ENCODE results near the gene ROBO1.

Gene ROBO1

GRCh38 chr3:78963771-78964170, 804.0 kb downstream of the ROBO1 start:
- no peak for DNase-seq

GRCh38 chr3:78957456-78957855, 810.3 kb downstream of the ROBO1 start:
- no peak for DNase-seq

DNA sequence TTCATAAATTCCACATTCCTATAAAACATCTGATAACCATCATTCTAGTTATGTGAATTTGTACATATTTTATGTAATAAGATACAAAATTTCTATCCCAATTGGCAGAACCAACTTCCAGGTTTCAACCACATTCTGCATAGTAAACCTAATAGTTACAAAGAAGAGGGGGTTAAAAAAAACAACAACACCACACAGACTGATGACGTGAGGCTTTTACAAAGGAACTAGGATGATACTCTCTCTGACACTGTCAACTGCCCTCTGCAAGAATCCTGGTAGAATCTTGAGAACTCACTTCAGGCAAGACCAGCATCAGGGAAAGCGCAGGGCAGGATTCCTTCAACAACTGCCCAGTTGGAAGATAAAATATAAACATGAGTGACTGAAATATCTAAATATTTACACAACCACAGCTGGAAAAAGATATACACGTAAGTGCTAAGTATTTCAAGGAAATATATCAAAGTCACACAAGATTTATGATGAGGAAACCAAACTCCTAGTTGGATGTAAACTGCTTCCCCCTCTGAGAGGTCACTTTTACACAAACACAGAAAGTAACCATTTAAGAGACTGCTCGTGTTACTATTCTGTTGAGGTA, 816.4 kb downstream of the ROBO1 start:
- no peak for DNase-seq

DNA sequence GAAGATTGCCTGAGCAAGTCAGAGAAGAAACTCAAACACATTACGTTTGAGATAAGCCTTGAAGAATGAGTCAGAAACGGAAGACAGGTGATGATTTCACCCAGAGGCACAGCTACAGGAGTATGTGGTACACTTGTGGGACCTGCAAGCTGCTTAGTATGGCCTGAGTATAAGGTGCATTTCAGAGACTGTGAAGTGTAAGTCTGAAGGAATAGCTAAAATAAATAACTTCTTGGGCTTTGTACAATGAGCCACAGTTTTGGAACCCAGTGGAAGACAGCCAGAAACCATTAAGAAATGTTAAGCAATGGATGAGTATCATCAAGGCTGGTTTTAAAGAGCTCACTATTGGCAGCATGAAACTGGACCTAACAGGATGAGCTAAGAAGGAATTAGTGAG, 826.2 kb downstream of the ROBO1 start:
- no peak for DNase-seq

GRCh38 chr3:78940626-78941025, 827.2 kb downstream of the ROBO1 start:
- no peak for DNase-seq

- DNase-seq = no peak
These were observed 827.7 kb downstream of the ROBO1 start for GRCh38 chr3:78940128-78940527.

DNA sequence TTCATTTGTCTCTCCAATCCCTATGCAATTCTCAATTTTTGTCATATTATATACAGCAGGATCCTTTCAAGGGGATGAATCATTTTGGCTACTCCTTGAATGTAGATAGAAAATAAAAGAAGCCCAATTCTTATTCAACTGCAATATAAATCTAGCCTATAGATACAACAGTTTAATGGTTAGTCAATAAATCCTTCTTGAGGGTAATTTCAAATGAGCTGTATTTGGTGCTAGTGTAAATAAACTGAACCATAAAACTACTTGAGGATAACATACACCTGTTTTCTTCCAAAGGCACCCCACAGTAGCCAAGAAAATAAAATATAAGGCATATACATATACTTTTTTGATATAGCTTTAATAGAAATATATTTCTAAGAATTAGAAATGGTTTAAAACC, 830.3 kb downstream of the ROBO1 start:
- DNase-seq = no peak

- DNase-seq = no peak
These were observed 840.0 kb downstream of the ROBO1 start for GRCh38 chr3:78927759-78928158.

- DNase-seq = no peak
These were observed 841.3 kb downstream of the ROBO1 start for GRCh38 chr3:78926523-78926922.

DNA sequence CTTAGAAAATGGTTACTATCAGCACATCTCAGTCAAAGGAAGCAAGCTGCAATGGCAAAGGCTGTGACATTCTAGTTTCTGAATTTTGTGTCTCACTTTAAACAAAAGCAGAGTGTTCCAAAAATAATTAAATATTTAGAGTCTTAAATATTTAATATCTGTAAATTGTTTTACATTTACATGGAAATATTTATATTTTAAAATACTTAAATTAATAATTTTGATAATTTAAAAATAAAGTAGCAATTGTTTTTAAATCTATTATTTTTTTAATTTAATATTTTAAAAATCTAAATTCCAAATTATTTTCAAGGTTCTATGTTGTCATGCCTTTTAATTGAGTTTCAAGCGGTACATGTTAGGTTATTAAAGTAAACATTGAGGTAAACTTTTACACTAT, 843.1 kb downstream of the ROBO1 start:
- DNase-seq = no peak

DNA sequence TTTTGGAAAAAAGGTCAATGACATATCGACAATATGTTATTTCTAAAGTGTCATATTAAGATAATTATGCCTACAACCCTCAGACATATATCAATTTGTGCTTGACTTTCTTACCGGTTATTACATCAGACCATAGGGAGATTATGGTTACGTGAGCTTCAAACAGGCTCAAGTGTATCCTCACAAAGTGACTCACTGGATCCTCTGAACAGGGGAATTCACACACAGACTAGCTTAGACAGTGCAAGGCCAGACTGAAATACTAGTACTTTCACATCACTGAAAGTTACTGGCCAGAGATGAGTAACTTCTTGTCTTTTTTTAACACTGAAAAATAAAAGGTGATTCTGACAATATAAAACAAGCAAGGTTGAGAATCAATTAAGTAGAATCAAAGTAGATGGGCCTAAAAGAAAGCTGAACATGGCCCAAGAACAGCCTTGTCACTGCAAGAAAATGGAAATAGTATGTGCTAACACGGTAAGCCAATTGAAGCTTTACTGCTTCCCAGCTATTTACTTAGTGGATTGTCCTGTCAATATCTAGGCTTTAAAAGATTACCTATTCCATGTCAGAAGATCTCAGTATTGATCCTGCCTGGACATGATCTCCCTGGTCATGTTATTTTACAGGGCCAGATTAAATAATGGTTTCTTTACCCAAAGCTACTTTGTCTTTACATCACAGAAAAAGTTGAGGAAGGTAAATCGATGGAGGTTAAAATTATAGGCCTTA, 848.6 kb downstream of the ROBO1 start:
- DNase-seq = no peak

GRCh38 chr3:78918361-78919020, 849.3 kb downstream of the ROBO1 start:
- no peak for DNase-seq

GRCh38 chr3:78917536-78917935, 850.3 kb downstream of the ROBO1 start:
- no peak for DNase-seq

GRCh38 chr3:78913711-78914110, 854.1 kb downstream of the ROBO1 start:
- DNase-seq = no peak

DNA sequence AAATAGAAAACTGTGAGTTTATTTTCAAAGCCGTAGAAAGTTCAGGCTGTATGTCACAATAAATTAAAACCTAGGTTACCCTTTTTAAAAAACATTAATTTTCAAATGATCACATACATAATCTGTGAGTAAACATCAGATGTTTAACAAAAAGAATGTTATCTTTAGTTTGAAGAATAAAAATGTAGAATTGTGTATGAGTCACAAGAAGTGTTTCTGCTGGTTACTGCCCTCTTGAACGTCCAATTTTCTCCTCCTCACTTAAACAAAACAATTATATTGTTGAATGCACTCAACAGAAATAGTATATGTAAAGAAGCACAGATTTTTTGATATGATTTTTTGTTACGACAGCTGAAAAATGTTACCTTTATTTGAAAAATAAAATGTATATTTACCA, 855.1 kb downstream of the ROBO1 start:
- no peak for DNase-seq

DNA sequence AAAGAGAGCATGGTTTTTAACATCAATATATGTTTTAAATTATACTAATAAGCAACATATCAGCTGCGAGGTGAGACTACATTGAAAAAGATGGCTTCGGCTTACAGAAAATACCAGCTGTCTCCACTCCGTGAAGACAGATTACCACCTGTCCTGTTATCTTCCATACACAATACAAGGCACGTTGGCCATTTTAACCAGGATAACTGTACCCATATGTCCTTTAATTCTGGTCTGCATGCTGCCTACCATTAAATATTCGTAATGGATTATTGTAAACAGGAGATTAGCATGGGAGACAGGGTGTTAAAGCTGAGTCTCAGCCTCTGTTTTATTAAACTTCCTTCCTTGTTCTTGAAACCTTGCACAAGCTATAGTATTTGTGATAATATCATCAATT, 855.5 kb downstream of the ROBO1 start:
- no peak for DNase-seq

DNA sequence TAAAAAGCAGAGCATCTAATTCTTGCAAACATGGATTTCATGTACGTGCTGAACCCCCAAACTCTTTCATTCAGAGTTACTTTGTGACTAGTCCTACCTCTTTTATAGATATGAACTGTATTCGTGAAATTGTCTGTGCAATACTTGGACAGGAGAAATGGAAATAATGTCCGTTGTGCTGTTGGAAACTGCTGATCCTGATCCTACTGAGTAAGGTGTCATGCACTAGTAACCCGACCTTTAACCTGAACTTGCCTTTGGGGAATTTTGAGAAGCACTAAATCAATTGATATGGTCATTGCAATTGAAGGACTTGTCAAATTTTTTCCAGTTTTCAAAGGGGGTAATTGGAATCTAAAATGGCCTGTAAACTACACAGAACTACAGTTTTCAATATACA, 856.4 kb downstream of the ROBO1 start:
- no peak for DNase-seq

GRCh38 chr3:78908236-78908635, 859.6 kb downstream of the ROBO1 start:
- no peak for DNase-seq

DNA sequence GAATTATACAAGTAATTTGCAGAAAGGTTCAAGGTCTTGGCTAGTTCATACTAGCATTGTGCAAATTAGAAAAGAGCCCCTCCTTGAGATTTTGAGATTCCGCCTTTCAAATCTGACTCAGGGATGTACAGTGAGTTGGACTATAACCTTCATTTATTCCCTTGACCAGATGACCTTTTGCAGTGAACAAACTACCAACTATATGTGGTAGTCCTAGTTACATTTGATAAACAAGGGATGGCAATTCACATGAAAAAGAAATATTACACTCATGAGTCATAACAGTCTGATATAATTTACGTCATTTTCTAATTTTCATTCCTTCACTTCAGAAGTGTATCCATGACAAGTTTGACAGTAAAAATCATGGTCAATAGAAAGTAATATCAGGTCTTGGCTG, 860.4 kb downstream of the ROBO1 start:
- no peak for DNase-seq

- DNase-seq = no peak
These were observed 860.9 kb downstream of the ROBO1 start for GRCh38 chr3:78906930-78907329.

- DNase-seq = no peak
These were observed 861.6 kb downstream of the ROBO1 start for GRCh38 chr3:78906245-78906644.

GRCh38 chr3:78905700-78906099, 862.1 kb downstream of the ROBO1 start:
- DNase-seq = no peak

DNA sequence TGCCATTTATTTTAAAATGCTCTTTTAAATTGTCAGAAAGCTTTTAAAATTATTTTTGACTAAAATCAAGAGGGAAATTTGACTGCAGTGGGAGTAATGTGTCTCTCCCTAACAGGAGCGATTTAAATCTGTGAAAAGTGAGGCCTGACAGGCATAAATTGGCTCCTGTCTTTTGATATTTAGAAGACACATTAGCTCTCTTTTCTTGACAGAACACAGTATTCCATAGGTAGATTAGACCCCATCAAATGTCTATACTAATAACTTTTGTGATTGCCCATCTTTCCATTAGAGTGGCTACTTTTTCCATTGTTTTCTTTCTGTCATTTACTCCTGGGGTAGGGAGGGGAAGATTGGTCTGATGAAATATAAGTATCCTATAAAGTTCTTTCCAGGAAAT, 866.3 kb downstream of the ROBO1 start:
- no peak for DNase-seq

DNA sequence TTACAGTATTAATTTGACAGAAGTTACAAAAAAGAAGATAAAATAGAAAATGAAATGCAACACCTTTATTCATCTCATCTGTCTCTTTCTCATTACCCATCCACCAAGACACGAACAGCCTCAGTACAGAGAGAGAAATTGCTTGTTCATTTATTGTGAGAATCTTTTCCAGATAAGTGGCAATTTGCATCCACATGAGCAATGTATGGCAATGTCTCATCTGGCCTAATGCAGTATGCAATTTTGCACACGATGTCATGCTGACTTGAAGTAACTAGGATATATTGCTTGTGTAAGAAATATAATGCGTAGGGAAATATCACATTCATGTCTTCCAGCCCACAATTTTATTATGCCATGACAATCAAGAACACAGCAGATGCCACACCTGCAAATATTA, 866.9 kb downstream of the ROBO1 start:
- DNase-seq = no peak
